Psoas muscle (tissue), 8 donors: Measurements from ENCODE around the gene CAMK2N1. TPM values are rescaled to one million over a fixed set of nuclear protein-coding genes. Genes with fewer than 3 reads are reported as not detected.

ENCODE experiments used
- ATAC-seq, 4 donors: fragments of 200-7000 bp; cut with Tn5 transposase; one replicate each; pipeline ENCODE4 v1.9.1; 2020; ENCODE audit warnings: moderate library complexity in 3 of 4, mild to moderate bottlenecking in 2 of 4
- DNase-seq, 2 donors: peaks; one replicate each; pipeline ENCODE4 v3.0.0-alpha.2; 2020
- H3K27ac ChIP-seq: fragments of 200-600 bp; one replicate; pipeline ENCODE4 v1.8.0; 2022
- H3K27me3 ChIP-seq, 3 donors: fragments of 200-600 bp in 1 of 3; one replicate each; pipeline versions ENCODE4 v1.6.1 to v1.8.0; 2013 to 2022; ENCODE audit warnings: low read length in 2 of 3, mild to moderate bottlenecking in 2 of 3, moderate library complexity in 1 of 3; ENCODE audit not compliant: insufficient read depth in 3 of 3
- H3K36me3 ChIP-seq, 2 donors: fragments of 200-600 bp in 1 of 2; one replicate each; pipeline versions ENCODE4 v1.6.1 to v1.8.0; 2013 to 2022; ENCODE audit warnings: low read depth in 1 of 2, mild to moderate bottlenecking in 1 of 2, moderate library complexity in 1 of 2; ENCODE audit not compliant: insufficient read depth in 1 of 2
- H3K4me1 ChIP-seq: fragments of 200-600 bp; one replicate; pipeline ENCODE4 v1.8.0; 2022
- H3K4me3 ChIP-seq: fragments of 200-600 bp; one replicate; pipeline ENCODE4 v1.8.0; 2022; ENCODE audit warnings: mild to moderate bottlenecking
- H3K9me3 ChIP-seq: fragments of 200-600 bp; one replicate; pipeline ENCODE4 v1.8.0; 2022
- WGBS, 3 donors: extraction: QIAGEN DNeasy Blood & Tissue Kit; methylation state at CpG; one replicate each; pipeline versions ENCODE4 v1.1.6 to v1.1.7; 2013; 5-methylcytosine and 5-hydroxymethylcytosine counted together
- intact Hi-C, 2 donors: fragments of 100-400 bp; cut with DNase I; formaldehyde crosslinking; loops; one replicate each; pipeline versions ENCODE4 v1.11.0 to v1.14.2; 2022
- polyA plus RNA-seq, 3 donors: library from polyadenylated mRNA; stranded (reverse); fragments of 200-250 nt; gene quantifications; one replicate each; pipeline ENCODE4 v1.2.3, GENCODE V29; 2013
- total RNA-seq, 4 donors: library from RNA; stranded (reverse); fragmentation: NEBNext Ultra II Directional in 2 of 4; extraction: Animal tissue kit (Norgen Biotek cat#: 25700) in 2 of 4; gene quantifications; one replicate each; pipeline versions ENCODE4 v1.2.1 to v1.2.4, GENCODE V29; 2021 to 2023
- TF ChIP-seq, protein P1 (sequence below): fragments of 200-600 bp; IDR thresholded peaks from one replicate; pipeline ENCODE4 v1.8.0; 2022; ENCODE audit warnings: antibody characterized with exemption
- donor health status: healthy with polysubstance abuse.
- donor health status: DM: no; HTN: no; CAD: no; lungs with moderate emphysema.
- donor health status: Bipolar disorder and iron deficiency.
- donor health status: healthy.
- donor health status: DM: yes; HTN: yes; CAD: no.
- donor health status: DM: no; HTN: no; CAD: no.
- donor health status: DM: no; HTN: no; CAD: no.
- donor health status: DM: yes; HTN: yes; CAD: no.

The CAMK2N1 gene
- total and polyA plus RNA-seq, 7 donors, result 2.2 to 7.9 (median 4.2) TPM

DNA sequence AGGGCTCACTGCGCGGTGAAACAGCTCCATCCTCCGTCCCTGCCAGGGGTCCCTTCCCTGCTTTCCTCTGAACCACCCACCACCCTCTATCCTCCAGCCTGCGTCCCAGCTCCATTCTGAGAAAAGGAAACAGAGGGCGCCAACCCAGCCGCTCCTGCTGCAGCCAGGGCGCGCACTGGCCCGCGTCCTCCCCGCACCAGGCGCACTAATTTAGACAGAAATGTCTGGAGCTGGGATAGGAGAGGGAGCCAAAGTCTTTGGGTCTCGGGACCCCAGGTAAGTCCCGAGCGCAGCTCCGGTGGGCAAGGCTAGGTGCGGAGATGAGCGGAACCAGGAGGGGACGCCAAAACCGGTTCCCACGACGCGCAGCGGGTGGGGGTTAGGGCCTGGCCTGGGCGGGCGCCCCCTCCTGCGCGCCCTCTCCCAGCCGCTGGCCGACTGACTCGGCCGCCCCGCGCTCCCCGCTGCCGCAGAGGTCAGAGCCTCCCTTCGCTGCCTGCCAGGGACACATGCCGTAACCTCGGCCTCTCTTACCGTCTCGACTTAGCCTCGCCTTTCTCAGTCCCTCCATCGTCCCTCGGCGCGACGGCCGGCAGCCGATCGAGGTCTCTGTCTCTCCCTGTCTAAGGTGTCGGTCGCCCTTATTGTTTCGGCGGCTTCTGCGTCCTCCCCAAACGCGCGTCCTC, 2.0 kb downstream of the CAMK2N1 start:
- DNase-seq (peak; percentile 22 to 63), ATAC-seq (peak in 2 of 4 donors; percentile 16 to 32)
- Histone ChIP-seq H3K9me3 (no peaks in the 10 kb centered on the region), H3K4me1 (peaks cover 11% of the 10 kb centered on the region), H3K4me3 (peak overlapping the region; percentile 68), H3K27me3 (peaks cover 0 to 74% (median 20%) of the 10 kb centered on the region in 3 donors), H3K36me3 (no peaks in the 10 kb centered on the region), H3K27ac (no peak overlapping the region)
- TF ChIP-seq, protein P1, sequence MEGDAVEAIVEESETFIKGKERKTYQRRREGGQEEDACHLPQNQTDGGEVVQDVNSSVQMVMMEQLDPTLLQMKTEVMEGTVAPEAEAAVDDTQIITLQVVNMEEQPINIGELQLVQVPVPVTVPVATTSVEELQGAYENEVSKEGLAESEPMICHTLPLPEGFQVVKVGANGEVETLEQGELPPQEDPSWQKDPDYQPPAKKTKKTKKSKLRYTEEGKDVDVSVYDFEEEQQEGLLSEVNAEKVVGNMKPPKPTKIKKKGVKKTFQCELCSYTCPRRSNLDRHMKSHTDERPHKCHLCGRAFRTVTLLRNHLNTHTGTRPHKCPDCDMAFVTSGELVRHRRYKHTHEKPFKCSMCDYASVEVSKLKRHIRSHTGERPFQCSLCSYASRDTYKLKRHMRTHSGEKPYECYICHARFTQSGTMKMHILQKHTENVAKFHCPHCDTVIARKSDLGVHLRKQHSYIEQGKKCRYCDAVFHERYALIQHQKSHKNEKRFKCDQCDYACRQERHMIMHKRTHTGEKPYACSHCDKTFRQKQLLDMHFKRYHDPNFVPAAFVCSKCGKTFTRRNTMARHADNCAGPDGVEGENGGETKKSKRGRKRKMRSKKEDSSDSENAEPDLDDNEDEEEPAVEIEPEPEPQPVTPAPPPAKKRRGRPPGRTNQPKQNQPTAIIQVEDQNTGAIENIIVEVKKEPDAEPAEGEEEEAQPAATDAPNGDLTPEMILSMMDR, result no peak
- intact Hi-C loops, result loop anchor here in 1 of 2 donors (10.0 kb wide), 1 partner anchor 109 kb away; no protein-coding TSS in a partner anchor
- 1 to 2% (median 2%) methylated on average over 42 to 58 of the region's 58 CpGs for WGBS, 3 donors

GRCh38 chr1:20483098-20483832, 2.7 kb downstream of the CAMK2N1 start:
- intact Hi-C loops, result loop anchor here in 1 of 2 donors (10.0 kb wide), 1 partner anchor 108 kb away; no protein-coding TSS in a partner anchor

DNA sequence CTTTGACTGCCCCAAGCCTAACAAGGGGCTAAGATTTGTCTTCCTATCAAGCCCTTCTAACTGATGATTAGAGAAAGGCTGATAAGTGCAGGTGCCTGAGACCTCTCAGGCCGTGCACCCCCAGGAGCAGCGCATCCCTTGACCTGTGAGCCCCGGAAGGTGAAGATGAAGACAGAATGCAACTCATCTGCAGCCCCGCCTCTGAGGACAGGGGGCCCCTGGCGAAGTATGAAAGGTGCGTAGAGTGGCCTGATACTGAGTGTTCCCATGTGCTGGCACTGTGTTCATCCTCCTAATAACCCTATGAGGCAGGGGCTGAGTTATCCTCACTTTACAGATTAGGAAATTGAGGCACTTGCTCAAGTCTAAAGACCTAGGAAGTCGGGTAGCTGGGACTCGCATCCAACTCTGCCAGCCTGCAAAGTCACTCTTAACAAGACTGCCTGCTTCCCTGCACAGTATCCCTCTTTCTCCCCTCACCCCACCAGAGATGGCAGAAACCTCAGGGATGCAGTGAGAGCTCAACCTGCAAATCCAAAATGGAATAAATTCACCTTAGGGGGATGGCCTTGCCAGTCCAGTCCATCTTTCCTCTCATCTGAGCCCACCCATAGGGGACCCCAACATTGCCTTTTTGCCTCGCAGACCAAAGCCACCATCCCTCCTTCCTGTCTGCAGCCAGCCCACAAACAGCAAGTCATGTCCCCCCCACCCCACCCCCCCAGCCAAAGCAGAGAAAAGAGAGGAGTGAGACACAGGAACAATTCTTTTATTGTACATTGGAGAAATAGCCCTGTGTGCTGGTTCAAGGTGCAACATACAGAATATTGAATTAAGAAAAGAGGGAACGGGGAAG, 4.1 kb downstream of the CAMK2N1 start:
- TF ChIP-seq, protein P1, result no peak
- peaks cover 11% of the 10 kb centered on the region for H3K4me1 ChIP-seq

More at GRCh38 chr1:20483098-20483832, 2.7 kb downstream of the CAMK2N1 start:
- ATAC-seq (no peak), DNase-seq (no peak)
- Histone ChIP-seq H3K27ac (no peak overlapping the region), H3K9me3 (no peaks in the 10 kb centered on the region), H3K4me3 (peak overlapping the region; percentile 68), H3K36me3 (no peaks in the 10 kb centered on the region), H3K4me1 (peaks cover 11% of the 10 kb centered on the region), H3K27me3 (peaks cover 0 to 74% (median 20%) of the 10 kb centered on the region in 3 donors)
- TF ChIP-seq, protein P1, result no peak
- 40 to 55% (median 48%) methylated on average over 16 of the region's 16 CpGs for WGBS, 3 donors

DNA sequence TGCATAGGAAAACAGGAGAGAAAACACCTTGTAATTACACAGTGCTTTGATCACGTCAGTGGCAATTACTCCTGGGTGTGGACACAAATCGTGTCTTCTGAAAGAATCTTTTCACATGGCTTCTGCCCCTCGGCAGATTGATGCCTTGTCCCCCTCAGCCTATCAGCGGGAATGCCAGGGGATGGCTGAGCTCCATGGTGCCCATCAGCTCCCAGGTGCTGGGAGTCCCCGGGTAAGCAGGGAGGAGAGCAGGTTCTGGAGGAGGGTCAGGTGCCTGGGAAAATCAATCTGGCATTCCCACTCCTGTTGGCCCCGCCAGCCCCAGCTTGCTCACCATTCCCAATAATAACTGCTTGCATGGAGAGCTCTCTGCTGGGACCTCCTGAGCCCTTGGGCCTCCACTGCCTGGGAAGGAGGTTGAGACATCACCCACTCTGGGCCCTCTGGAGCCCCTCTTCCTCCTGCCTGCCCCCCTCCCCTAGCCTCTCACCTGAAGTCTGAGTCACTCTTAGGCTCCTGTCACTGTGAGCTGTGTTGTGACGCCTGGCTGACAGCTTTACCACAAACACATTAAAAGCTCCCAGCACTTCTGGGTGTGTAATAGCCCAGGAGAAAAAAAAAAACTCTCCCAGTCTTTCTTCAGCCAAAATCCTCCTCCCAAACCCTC, 4.9 kb downstream of the CAMK2N1 start:
- DNase-seq, result no peak
- intact Hi-C loops, result loop anchor here in 1 of 2 donors (10.0 kb wide), 1 partner anchor 106 kb away; no protein-coding TSS in a partner anchor
- H3K27ac ChIP-seq, result no peak overlapping the region
- no peaks in the 10 kb centered on the region for H3K36me3 ChIP-seq
- no peak for ATAC-seq
- peaks cover 7% of the 10 kb centered on the region for H3K4me1 ChIP-seq
- peaks cover 0 to 72% (median 16%) of the 10 kb centered on the region in 3 donors for H3K27me3 ChIP-seq
- H3K4me3 ChIP-seq, result no peak overlapping the region
- WGBS, 3 donors, result 63 to 67% (median 63%) methylated on average over 7 of the region's 7 CpGs
- TF ChIP-seq, protein P1, result no peak
- no peaks in the 10 kb centered on the region for H3K9me3 ChIP-seq

More for the DNA sequence above, 4.1 kb downstream of the CAMK2N1 start:
- no peak for DNase-seq
- intact Hi-C loops, result loop anchor here in 1 of 2 donors (10.0 kb wide), 1 partner anchor 107 kb away; no protein-coding TSS in a partner anchor
- Histone ChIP-seq H3K9me3 (no peaks in the 10 kb centered on the region), H3K4me3 (no peak overlapping the region), H3K36me3 (no peaks in the 10 kb centered on the region), H3K27me3 (peaks cover 0 to 72% (median 23%) of the 10 kb centered on the region in 3 donors), H3K27ac (no peak overlapping the region)
- no peak for ATAC-seq
- 71 to 73% (median 71%) methylated on average over 10 of the region's 10 CpGs for WGBS, 3 donors
